ENCODE data around the gene SFRP4.

GRCh38 chr7:37964196-37964595, 47.6 kb upstream of the SFRP4 start:
- TF ChIP-seq POLR2A (IDR thresholded peaks at IDR 0.05) (no peak), POLR2AphosphoS5 (IDR thresholded peaks at IDR 0.05; ENCODE audit: insufficient read depth in 1 of 2, low read depth in 1 of 2) (no peak)

All from vagina (tissue), 2 donors.